AG20443 (cell line): ENCODE data around the gene LBH.

Experiments
- DNase-seq: peaks from one replicate; pipeline ENCODE4 v3.0.0; 2012; ENCODE audit warnings: low spot score, mixed read lengths

Gene LBH

GRCh38 chr2:30231212-30231995 is at the start of gene LBH:
TSS of gene LBH (plus strand) at chr2:30231534. CDS start at chr2:30231739, 205 bp downstream.
- peak; percentile 95 for DNase-seq

- DNase-seq: no peak
Observed at GRCh38 chr2:30184035-30184434, 47.3 kb upstream of the LBH start.

- no peak for DNase-seq
Observed at GRCh38 chr2:30185178-30185577, 46.2 kb upstream of the LBH start.

GRCh38 chr2:30188292-30188691 is 43.0 kb upstream of the LBH start:
- DNase-seq: no peak

GRCh38 chr2:30190637-30191036 is 40.7 kb upstream of the LBH start:
- DNase-seq: no peak

GRCh38 chr2:30191107-30191506 is 40.2 kb upstream of the LBH start:
- no peak for DNase-seq

GRCh38 chr2:30191819-30192271 is 39.5 kb upstream of the LBH start:
- no peak for DNase-seq

GRCh38 chr2:30192314-30192713 is 39.0 kb upstream of the LBH start:
- DNase-seq: no peak

- peak; percentile 51 for DNase-seq
Observed at GRCh38 chr2:30193104-30193681, 38.1 kb upstream of the LBH start.

- DNase-seq: no peak
Observed at GRCh38 chr2:30194421-30194820, 36.9 kb upstream of the LBH start.

- DNase-seq: no peak
Observed at GRCh38 chr2:30195016-30195415, 36.3 kb upstream of the LBH start.

- DNase-seq: no peak
Observed at GRCh38 chr2:30197570-30198192, 33.7 kb upstream of the LBH start.

GRCh38 chr2:30201990-30202389 is 29.3 kb upstream of the LBH start:
- peak; percentile 66 for DNase-seq

GRCh38 chr2:30203156-30203555 is 28.2 kb upstream of the LBH start:
- DNase-seq: no peak

- no peak for DNase-seq
Observed at GRCh38 chr2:30204281-30204680, 27.1 kb upstream of the LBH start.

- DNase-seq: no peak
Observed at GRCh38 chr2:30205456-30205855, 25.9 kb upstream of the LBH start.

GRCh38 chr2:30206461-30207430 is 24.6 kb upstream of the LBH start:
- peak; percentile 18 for DNase-seq

GRCh38 chr2:30208453-30208852 is 22.9 kb upstream of the LBH start:
- DNase-seq: peak; percentile 80

- no peak for DNase-seq
Observed at GRCh38 chr2:30209227-30209626, 22.1 kb upstream of the LBH start.

- DNase-seq: no peak
Observed at GRCh38 chr2:30213326-30213725, 18.0 kb upstream of the LBH start.

- DNase-seq: no peak
Observed at GRCh38 chr2:30213907-30214463, 17.3 kb upstream of the LBH start.

- DNase-seq: peak; percentile 35
Observed at GRCh38 chr2:30216157-30216556, 15.2 kb upstream of the LBH start.
